Peyer's patch (tissue), 4 donors: ENCODE measurements around the gene ZNF587. TPM values are rescaled to one million over a fixed set of nuclear protein-coding genes. Genes with fewer than 3 reads are reported as not detected.
"Not testable (repeated sequence)": the region's sequence is repeated elsewhere in the genome, so short reads cannot be mapped to it uniquely, and the experiment has no call there.

ENCODE experiments used
- DNase-seq, 3 donors: peaks; one replicate each; pipeline ENCODE4 v3.0.0-alpha.2; 2017 to 2019
- H3K27ac ChIP-seq, 4 donors: fragments of 200-600 bp; sonication (generic); one replicate each; pipeline ENCODE4 v1.5.1; 2016 to 2019
- H3K27me3 ChIP-seq, 2 donors: fragments of 200-600 bp; sonication (generic); one replicate each; pipeline ENCODE4 v1.5.1; 2019
- H3K36me3 ChIP-seq, 3 donors: fragments of 200-600 bp; sonication (generic); one replicate each; pipeline ENCODE4 v1.5.1; 2016 to 2019
- H3K4me1 ChIP-seq, 4 donors: fragments of 200-600 bp; sonication (generic); one replicate each; pipeline ENCODE4 v1.5.1; 2016 to 2019
- H3K4me3 ChIP-seq, 4 donors: fragments of 200-600 bp; sonication (generic); 1 replicate in 3 of 4; 2 replicates in 1 of 4; pipeline ENCODE4 v1.5.1; 2016 to 2019; ENCODE audit warnings: mild to moderate bottlenecking in 1 of 4
- H3K9me3 ChIP-seq, 4 donors: fragments of 200-600 bp; sonication (generic); one replicate each; pipeline ENCODE4 v1.5.1; 2016 to 2019; ENCODE audit warnings: mild to moderate bottlenecking in 1 of 4
- CTCF ChIP-seq, 6 experiments: fragments of 450-650 bp in 4 of 6; fragments of 200-600 bp in 2 of 6; sonication (generic) in 1 of 6; IDR thresholded peaks; one replicate each; pipeline ENCODE4 v1.5.1; 2017 to 2019; ENCODE audit warnings: antibody characterized with exemption in 6 of 6, mild to moderate bottlenecking in 3 of 6, moderate library complexity in 1 of 6
- POLR2A ChIP-seq, 2 donors: fragments of 450-650 bp; IDR thresholded peaks; one replicate each; pipeline ENCODE4 v1.5.1; 2017; ENCODE audit warnings: antibody characterized with exemption in 2 of 2, mild to moderate bottlenecking in 2 of 2, moderate library complexity in 2 of 2
- total RNA-seq, 4 donors: library from RNA; depleted of rRNA; stranded (reverse); fragments of >200 nt; gene quantifications; one replicate each; pipeline ENCODE4 v1.1.0, GENCODE V29; 2016

ZNF587 gene
- total RNA-seq, 4 donors from 2014 or later = 35.7 to 74.7 (median 62.8) TPM

GRCh38 chr19:57807541-57807940 is 42.1 kb upstream of the ZNF587 start:
- Histone ChIP-seq H3K4me1 (peaks cover 0 to 41% (median 1%) of the 10 kb centered on the region in 4 donors), H3K36me3 (peaks cover 0 to 43% (median 0%) of the 10 kb centered on the region in 3 donors), H3K4me3 (no peak overlapping the region), H3K27ac (no peak overlapping the region), H3K27me3 (no peaks in the 10 kb centered on the region), H3K9me3 (no peaks in the 10 kb centered on the region)
- DNase-seq = no peak
- TF ChIP-seq CTCF (IDR thresholded peaks at IDR 0.05) (no peak), POLR2A (IDR thresholded peaks at IDR 0.05) (no peak)

DNA sequence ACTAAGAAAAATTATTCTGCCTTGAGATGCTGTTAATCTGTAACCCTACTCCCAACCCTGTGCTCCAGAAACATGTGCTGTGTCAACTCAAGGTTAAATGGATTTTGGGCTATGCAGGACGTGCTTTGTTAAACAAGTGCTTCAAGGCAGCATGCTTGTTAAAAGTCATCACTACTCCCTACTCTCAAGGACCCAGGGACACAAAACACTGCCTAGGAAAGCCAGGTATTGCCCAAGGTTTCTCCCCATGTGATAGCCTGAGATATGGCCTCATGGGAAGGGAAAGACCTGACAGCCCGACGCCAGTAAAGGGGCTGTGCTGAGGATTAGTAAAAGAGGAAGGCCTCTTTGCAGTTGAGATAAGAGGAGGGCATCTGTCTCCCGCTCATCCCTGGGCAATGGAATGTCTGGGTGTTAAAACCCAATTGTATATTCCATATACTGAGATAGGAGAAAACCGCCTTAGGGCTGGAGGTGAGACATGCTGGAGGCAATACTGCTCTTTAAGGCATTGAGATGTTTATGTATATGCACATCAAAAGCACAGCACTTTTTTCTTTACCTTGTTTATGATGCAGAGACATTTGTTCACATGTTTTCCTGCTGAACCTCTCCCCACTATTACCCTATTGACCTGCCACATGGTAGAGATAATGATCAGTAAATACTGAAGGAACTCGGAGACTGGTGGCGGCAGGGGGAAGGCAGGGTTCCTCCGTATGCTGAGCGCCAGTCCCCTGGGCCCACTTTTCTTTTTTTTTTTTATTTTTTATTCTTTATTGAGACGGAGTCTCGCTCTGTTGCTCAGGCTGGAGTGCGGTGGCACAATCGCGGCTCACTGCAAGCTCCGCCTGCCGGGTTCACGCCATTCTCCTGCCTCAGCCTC is 39.0 kb upstream of the ZNF587 start:
- not testable (repeated sequence) for DNase-seq, H3K27me3 ChIP-seq, H3K9me3 ChIP-seq
- Histone ChIP-seq H3K36me3 (peaks cover 0 to 48% (median 0%) of the 10 kb centered on the region in 3 donors), H3K27ac (peak overlapping the region in 2 of 4 donors; percentile 12 to 22), H3K4me1 (peaks cover 0 to 32% (median 5%) of the 10 kb centered on the region in 4 donors), H3K4me3 (peak overlapping the region in 1 of 4 donors; percentile 24)

- H3K4me3 ChIP-seq = no peak overlapping the region
- no peaks in the 10 kb centered on the region for H3K27me3 ChIP-seq
- no peaks in the 10 kb centered on the region for H3K9me3 ChIP-seq
- H3K36me3 ChIP-seq = peaks cover 0 to 34% (median 0%) of the 10 kb centered on the region in 3 donors
- H3K27ac ChIP-seq = peak overlapping the region in 1 of 4 donors; percentile 8
- TF ChIP-seq CTCF (IDR thresholded peaks at IDR 0.05) (no peak), POLR2A (IDR thresholded peaks at IDR 0.05) (no peak)
- peaks cover 0 to 32% (median 5%) of the 10 kb centered on the region in 4 donors for H3K4me1 ChIP-seq
- no peak for DNase-seq
These were observed 37.4 kb upstream of the ZNF587 start for GRCh38 chr19:57812226-57812625.

DNA sequence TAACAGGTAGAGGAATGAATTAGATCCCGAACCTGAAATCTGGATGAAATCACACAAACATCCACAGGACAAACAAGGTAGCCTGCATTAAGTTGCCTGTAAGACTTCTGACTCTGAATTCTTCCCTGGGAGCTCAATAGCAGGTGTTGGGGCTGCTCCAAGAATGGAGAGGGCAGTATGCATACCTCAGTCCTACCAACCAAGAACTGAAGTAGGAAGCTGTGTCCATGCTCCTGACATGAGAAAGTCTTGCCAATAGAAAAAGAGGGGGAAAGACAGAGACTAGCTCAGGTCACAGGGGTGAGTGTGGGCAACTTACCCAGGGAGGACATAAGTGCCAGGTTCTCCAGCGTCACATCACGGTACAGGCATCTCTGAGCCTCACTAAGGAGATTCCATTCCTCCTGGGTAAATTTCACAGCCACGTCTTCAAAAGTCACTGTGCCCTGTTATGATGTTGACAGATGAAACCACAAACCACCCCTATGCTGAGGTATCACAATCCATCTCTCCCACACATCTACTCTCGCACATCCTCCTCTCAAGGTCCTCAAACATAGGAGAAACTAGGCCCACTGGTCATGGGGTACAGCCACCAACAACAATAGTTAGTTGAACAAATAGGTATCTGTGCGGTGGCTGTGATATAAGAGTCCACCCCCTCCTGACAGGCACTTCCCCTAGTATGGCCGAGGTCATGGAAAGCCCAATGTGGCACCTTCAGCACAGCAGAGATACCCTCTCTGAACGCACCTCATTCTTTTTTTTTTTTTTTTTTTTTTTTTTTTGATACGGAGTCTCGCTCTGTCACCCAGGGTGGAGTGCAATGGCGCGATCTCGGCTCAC is 36.5 kb upstream of the ZNF587 start:
- Histone ChIP-seq H3K36me3 (peaks cover 0 to 24% (median 0%) of the 10 kb centered on the region in 3 donors), H3K4me3 (peak overlapping the region in 2 of 4 donors; percentile 79 to 100), H3K4me1 (peaks cover 0 to 32% (median 5%) of the 10 kb centered on the region in 4 donors), H3K27ac (peak overlapping the region in 3 of 4 donors; percentile 8 to 93 (median 83))
- not testable (repeated sequence) for DNase-seq, H3K27me3 ChIP-seq, H3K9me3 ChIP-seq

DNA sequence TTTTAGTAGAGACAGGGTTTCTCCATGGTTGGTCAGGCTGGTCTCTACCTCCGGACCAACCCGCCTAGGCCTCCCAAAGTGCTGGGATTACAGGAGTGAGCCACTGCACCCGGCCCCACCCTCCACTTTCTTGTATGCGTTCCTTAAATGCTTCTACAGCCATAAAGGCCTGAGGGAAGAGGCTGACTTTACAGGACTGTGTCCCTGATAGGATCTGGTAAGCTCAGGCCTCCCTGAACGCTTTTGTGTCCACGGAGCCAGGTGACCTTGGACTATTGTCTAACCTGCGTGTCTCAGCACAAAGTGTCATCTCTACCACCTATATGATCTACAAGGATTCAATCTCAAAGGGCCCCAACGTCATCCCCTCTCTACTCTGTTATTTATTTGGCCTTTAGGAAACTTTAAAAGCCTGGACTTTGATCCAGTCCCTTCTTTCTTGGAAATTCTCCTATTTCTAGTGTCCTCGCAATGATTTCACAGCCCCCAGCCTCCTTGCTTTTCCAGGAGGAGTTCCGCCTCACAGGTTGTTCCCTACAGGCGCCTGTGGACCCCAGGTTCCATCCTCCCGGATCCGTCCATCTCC is 35.6 kb upstream of the ZNF587 start:
- no peak for DNase-seq
- no peaks in the 10 kb centered on the region for H3K27me3 ChIP-seq
- peak overlapping the region; percentile 80 to 93 (median 84) for H3K27ac ChIP-seq
- peaks cover 0 to 32% (median 5%) of the 10 kb centered on the region in 4 donors for H3K4me1 ChIP-seq
- H3K4me3 ChIP-seq = peak overlapping the region; percentile 66 to 100 (median 82)
- H3K36me3 ChIP-seq = peaks cover 0 to 20% (median 0%) of the 10 kb centered on the region in 3 donors
- H3K9me3 ChIP-seq = no peaks in the 10 kb centered on the region
- TF ChIP-seq CTCF (IDR thresholded peaks at IDR 0.05) (no peak), POLR2A (IDR thresholded peaks at IDR 0.05) (no peak)

DNA sequence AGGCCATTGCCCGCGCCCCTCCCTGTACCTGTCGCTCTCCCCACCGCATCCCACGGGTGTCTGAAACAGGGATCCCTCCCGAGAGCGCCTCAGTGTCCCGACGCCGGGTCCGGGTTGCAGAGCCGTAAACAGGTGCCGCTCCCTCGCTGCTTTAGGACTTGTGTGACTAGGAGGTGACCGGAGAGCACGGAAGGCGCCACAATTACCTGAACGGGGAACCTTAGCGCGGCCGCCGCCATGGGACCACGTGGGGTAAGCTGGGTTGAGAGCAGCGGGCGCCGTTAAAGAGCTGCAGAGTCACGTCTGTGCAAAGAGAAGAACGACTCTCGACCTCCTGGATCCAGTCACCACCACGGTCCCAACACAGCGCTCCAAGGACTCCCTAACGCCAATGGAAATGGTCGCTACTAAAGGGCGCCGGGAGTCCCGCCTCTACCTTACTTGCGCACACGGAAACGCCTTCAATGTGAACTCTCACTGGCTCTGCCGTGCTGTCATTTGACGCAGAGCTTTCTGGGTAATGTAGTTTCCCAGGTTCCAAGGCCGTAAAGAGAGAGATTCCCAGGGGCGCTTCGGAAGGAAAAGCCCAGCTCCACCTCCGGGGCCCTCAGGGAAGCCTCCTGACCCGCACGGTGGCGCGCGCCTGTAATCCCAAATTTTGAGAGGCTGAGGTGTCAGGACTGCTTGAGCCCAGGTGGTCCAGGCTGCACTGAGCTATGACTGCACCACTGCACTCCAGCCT is 35.0 kb upstream of the ZNF587 start, which contains the start of gene ZNF552:
Gene ZNF552 (minus strand): TSS at position 409 of the 742 bp plus-strand sequence. CDS start 170 bp downstream, at position 239.
- peaks cover 0 to 30% (median 5%) of the 10 kb centered on the region in 4 donors for H3K4me1 ChIP-seq
- TF ChIP-seq POLR2A (IDR thresholded peaks at IDR 0.05) (peak; percentile 86 to 96), CTCF (IDR thresholded peaks at IDR 0.05) (no peak)
- no peaks in the 10 kb centered on the region for H3K27me3 ChIP-seq
- H3K27ac ChIP-seq = peak within 1 kb of the TSS; percentile 80 to 93 (median 84)
- DNase-seq = peak; percentile 83 to 94 (median 88)
- peak within 1 kb of the TSS; percentile 66 to 100 (median 82) for H3K4me3 ChIP-seq
- H3K9me3 ChIP-seq = no peaks in the 10 kb centered on the region
- peaks cover 0 to 13% (median 0%) of the 10 kb centered on the region in 3 donors for H3K36me3 ChIP-seq
